ENCODE data around the gene IQCH.
"Not testable (repeated sequence)": the region's sequence is repeated elsewhere in the genome, so short reads cannot be mapped to it uniquely, and the experiment has no call there.

IQCH gene

DNA sequence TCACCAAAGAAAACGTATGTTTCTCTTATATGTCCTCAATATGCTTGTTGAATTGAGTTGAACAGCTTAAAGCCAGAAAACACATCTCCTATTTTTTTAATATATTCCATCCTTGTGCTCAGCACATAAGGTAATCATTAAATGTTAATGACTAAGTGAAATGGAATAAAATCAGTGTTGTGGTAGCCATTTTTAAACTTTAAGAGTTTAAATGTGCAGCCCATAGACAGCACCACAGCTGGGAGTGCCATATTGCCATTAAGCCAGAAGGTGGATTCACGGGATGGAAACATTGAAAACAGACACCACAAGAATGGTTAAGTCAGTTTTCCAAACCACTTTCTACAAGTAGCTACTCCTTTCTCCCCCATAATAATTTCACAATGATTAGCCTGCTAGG lies 189.5 kb downstream of the IQCH start:
- ChIA-PET CTCF (interaction anchor here (0.9 to 5.8 kb wide), 4 partner anchors 11 to 394 kb away, joined by 3 to 74 read pairs (median 11); no protein-coding TSS in a partner anchor), POLR2A (no interaction called here)
- TF ChIP-seq, protein P1, sequence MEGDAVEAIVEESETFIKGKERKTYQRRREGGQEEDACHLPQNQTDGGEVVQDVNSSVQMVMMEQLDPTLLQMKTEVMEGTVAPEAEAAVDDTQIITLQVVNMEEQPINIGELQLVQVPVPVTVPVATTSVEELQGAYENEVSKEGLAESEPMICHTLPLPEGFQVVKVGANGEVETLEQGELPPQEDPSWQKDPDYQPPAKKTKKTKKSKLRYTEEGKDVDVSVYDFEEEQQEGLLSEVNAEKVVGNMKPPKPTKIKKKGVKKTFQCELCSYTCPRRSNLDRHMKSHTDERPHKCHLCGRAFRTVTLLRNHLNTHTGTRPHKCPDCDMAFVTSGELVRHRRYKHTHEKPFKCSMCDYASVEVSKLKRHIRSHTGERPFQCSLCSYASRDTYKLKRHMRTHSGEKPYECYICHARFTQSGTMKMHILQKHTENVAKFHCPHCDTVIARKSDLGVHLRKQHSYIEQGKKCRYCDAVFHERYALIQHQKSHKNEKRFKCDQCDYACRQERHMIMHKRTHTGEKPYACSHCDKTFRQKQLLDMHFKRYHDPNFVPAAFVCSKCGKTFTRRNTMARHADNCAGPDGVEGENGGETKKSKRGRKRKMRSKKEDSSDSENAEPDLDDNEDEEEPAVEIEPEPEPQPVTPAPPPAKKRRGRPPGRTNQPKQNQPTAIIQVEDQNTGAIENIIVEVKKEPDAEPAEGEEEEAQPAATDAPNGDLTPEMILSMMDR (IDR thresholded peaks at IDR 0.05; ENCODE audit: insufficient read depth, low read length, missing control alignments) = no peak
- H3K4me3 ChIP-seq (ENCODE audit: low read depth, low read length) = no peak overlapping the region
- DNase-seq (ENCODE audit: low read depth, low spot score) = no peak

- TF ChIP-seq, protein P1 (IDR thresholded peaks at IDR 0.05; ENCODE audit: insufficient read depth, low read length, missing control alignments) = no peak
- ChIA-PET CTCF (interaction anchor here (0.8 to 5.8 kb wide), 5 partner anchors 9 to 377 kb away, joined by 3 to 74 read pairs (median 6); no protein-coding TSS in a partner anchor), POLR2A (no interaction called here)
- H3K4me3 ChIP-seq (ENCODE audit: low read depth, low read length) = no peak overlapping the region
- DNase-seq (ENCODE audit: low read depth, low spot score) = no peak
Observed at GRCh38 chr15:67446449-67446848, 191.9 kb downstream of the IQCH start.

GRCh38 chr15:67448372-67448771 lies 193.8 kb downstream of the IQCH start:
- H3K4me3 ChIP-seq (ENCODE audit: low read depth, low read length); DNase-seq (ENCODE audit: low read depth, low spot score); POLR2A ChIA-PET: not testable (repeated sequence)
- CTCF ChIA-PET = interaction anchor here (1.8 to 5.8 kb wide), 3 partner anchors 9 to 16 kb away, joined by 6 to 74 read pairs (median 19); no protein-coding TSS in a partner anchor

DNA sequence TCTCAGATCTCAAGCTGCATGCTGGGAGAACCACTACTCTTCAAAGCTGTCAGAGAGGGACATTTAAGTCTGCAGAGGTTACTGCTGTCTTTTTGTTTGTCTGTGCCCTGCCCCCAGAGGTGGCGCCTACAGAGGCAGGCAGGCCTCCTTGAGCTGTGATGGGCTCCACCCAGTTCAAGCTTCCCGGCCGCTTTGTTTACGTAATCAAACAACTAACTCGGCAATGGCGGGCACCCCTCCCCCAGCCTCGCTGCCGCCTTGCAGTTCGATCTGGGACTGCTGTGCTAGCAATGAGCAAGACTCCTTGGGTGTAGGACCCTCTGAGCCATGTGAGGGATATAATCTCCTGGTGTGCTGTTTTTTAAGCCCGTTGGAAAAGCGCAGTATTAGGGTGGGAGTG lies 199.1 kb downstream of the IQCH start:
- DNase-seq (ENCODE audit: low read depth, low spot score); H3K4me3 ChIP-seq (ENCODE audit: low read depth, low read length); POLR2A ChIA-PET: not testable (repeated sequence)
- CTCF ChIA-PET = interaction anchor here (0.9 to 7.0 kb wide), 3 partner anchors 11 to 383 kb away, joined by 3 to 149 read pairs (median 3); partner anchors contain the start of gene RNU6-1

- ChIA-PET CTCF (interaction anchor here (0.7 to 7.0 kb wide), 36 partner anchors 11 to 494 kb away, joined by 3 to 149 read pairs (median 4); partner anchors contain the start of genes MAP2K5 and RNU6-1), POLR2A (no interaction called here)
- DNase-seq (ENCODE audit: low read depth, low spot score) = no peak
- TF ChIP-seq, protein P1 (IDR thresholded peaks at IDR 0.05; ENCODE audit: insufficient read depth, low read length, missing control alignments) = peak; percentile 83
- H3K4me3 ChIP-seq (ENCODE audit: low read depth, low read length) = no peak overlapping the region
Observed at GRCh38 chr15:67456677-67457529, 202.3 kb downstream of the IQCH start.

DNA sequence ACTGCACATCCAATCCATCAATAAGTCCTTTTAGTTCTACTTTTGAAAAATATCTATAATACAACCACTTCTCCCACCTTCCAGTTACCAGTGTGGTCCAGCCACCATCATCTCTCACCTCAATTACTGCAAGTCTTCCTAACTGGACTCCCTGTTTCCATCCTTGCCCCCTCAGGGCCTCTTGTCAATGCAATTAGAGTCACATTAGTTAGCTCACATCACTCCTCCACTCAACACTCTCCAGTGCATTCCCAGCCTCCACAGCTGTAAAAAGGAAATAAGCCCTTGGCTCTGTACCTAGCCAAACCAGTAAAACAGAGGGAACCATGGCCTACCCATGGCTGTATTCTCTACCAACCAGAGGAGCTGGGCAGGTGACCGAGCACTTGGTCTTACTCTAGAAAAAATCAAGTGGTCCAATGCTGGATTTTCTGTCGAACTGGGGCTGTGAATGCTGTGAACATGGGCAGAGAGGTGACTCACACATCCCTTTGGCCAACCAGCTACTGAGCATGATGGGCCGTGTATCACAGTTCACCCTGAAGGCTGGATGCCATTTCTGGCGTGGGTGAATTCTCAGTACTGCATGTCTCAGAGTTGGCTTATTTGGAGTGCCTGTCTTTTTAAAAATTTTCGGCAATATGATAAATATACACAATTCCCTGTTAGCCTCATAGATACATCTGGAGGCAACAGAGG lies 203.9 kb downstream of the IQCH start:
- POLR2A ChIA-PET = no interaction called here
- DNase-seq (ENCODE audit: low read depth, low spot score) = no peak
- TF ChIP-seq, protein P1 (IDR thresholded peaks at IDR 0.05; ENCODE audit: insufficient read depth, low read length, missing control alignments) = no peak
- H3K4me3 ChIP-seq (ENCODE audit: low read depth, low read length) = no peak overlapping the region
- CTCF ChIA-PET = interaction anchor here (0.8 to 7.0 kb wide), 18 partner anchors 13 to 379 kb away, joined by 3 to 149 read pairs (median 4); partner anchors contain the start of genes MAP2K5 and RNU6-1

DNA sequence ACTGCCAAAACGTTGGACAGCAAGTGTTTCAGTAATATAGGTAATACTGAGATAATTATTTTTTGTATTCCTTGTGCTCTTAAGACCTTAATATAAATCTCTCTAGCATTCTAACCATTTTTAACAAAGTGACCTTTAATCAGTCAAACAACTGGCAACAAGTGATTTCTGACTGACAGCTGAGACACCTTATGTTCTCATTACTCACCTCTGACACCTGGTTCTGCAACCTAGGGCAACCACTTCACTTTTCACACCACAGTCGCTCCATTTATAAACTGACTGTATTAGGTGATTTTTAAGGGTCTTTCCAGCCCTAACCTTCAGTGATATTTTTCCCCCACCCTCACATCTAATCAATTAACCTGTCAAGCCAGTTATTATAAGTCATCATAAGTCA lies 205.9 kb downstream of the IQCH start:
- POLR2A ChIA-PET = no interaction called here
- TF ChIP-seq, protein P1 (IDR thresholded peaks at IDR 0.05; ENCODE audit: insufficient read depth, low read length, missing control alignments) = no peak
- no peak overlapping the region for H3K4me3 ChIP-seq (ENCODE audit: low read depth, low read length)
- CTCF ChIA-PET = interaction anchor here (6.3 to 7.0 kb wide), 2 partner anchors 11 to 377 kb away, joined by 103 to 149 read pairs; partner anchors contain the start of gene RNU6-1
- DNase-seq (ENCODE audit: low read depth, low spot score) = no peak
